HepG2 (cell line): ENCODE results near the gene ZFHX3. TPM values are rescaled to one million over a fixed set of nuclear protein-coding genes. Genes with fewer than 3 reads are reported as not detected.
A peak's percentile ranks its signal among the peaks of the same experiment; 100 is the strongest.

ENCODE experiments used
- ARNT ChIP-seq: fragments of 450-650 bp; IDR thresholded peaks from 2 replicates; pipeline ENCODE4 v1.6.1; 2017
- ARNTL ChIP-seq: sonication (generic); formaldehyde crosslinking; IDR thresholded peaks from 2 replicates; pipeline ENCODE4 v1.4.0; 2020; ENCODE audit warnings: mild to moderate bottlenecking, missing genetic modification reagents
- ATAD3A ChIP-seq: sonication (generic); formaldehyde crosslinking; IDR thresholded peaks from 2 replicates; pipeline ENCODE4 v1.4.0; 2020; ENCODE audit warnings: missing genetic modification reagents
- ATF1 ChIP-seq: IDR thresholded peaks from 2 replicates; pipeline ENCODE4 v1.6.1; 2016; ENCODE audit warnings: mild to moderate bottlenecking, control low read depth
- CHCHD3 ChIP-seq: sonication (generic); formaldehyde crosslinking; IDR thresholded peaks from 2 replicates; pipeline ENCODE4 v1.8.0; 2022; ENCODE audit warnings: mild to moderate bottlenecking, missing genetic modification reagents, moderate library complexity
- CREM ChIP-seq, 2 experiments: sonication (generic) in 1 of 2; formaldehyde crosslinking in 1 of 2; IDR thresholded peaks; 2 replicates each; pipeline versions ENCODE4 v1.4.0 to v1.6.1; 2016 to 2020; ENCODE audit warnings: antibody characterized with exemption in 1 of 2, mild to moderate bottlenecking in 1 of 2, missing genetic modification reagents in 1 of 2
- HCFC1 ChIP-seq: fragments of 150-350 bp; IDR thresholded peaks from 2 replicates; pipeline ENCODE4 v1.6.1; 2014; ENCODE audit warnings: low read depth, low read length
- KDM6A ChIP-seq: IDR thresholded peaks from 2 replicates; pipeline ENCODE4 v1.6.1; 2016; ENCODE audit warnings: low read depth
- KLF6 ChIP-seq: IDR thresholded peaks from 2 replicates; pipeline ENCODE4 v1.8.0; 2016; ENCODE audit warnings: missing biosample characterization, missing genetic modification reagents
- NR2F2 ChIP-seq: IDR thresholded peaks from 2 replicates; pipeline ENCODE4 v1.6.1; 2012; ENCODE audit warnings: low read depth, inconsistent platforms, borderline replicate concordance
- PCBP2 ChIP-seq: fragments of 200-400 bp; formaldehyde crosslinking; optimal IDR thresholded peaks from 2 replicates; pipeline ENCODE3; 2018; ENCODE audit warnings: low read length, low read depth; ENCODE audit not compliant: poor library complexity, severe bottlenecking
- RARA ChIP-seq: IDR thresholded peaks from 2 replicates; pipeline ENCODE4 v1.6.1; 2016; ENCODE audit warnings: missing genetic modification reagents, missing compliant biosample characterization
- RNF2 ChIP-seq: fragments of 450-650 bp; conservative IDR thresholded peaks from 2 replicates; pipeline ENCODE4 v1.6.1; 2016; ENCODE audit warnings: low read depth
- SNAI1 ChIP-seq: sonication (generic); formaldehyde crosslinking; IDR thresholded peaks from 2 replicates; pipeline ENCODE4 v1.5.0; 2020; ENCODE audit warnings: mild to moderate bottlenecking, missing genetic modification reagents, borderline replicate concordance
- THAP11 ChIP-seq: IDR thresholded peaks from 2 replicates; pipeline ENCODE4 v1.6.1; 2016; ENCODE audit warnings: missing biosample characterization, missing genetic modification reagents
- ZBTB42 ChIP-seq: sonication (generic); formaldehyde crosslinking; IDR thresholded peaks from 2 replicates; pipeline ENCODE4 v1.5.0; 2020; ENCODE audit warnings: mild to moderate bottlenecking, missing genetic modification reagents
- ZBTB7A ChIP-seq: sonication (generic); formaldehyde crosslinking; IDR thresholded peaks from 2 replicates; pipeline ENCODE4 v1.8.0; 2022; ENCODE audit warnings: mild to moderate bottlenecking, missing genetic modification reagents
- ZNF101 ChIP-seq: sonication (generic); formaldehyde crosslinking; IDR thresholded peaks from 2 replicates; pipeline ENCODE4 v1.4.0; 2020; ENCODE audit warnings: mild to moderate bottlenecking, low read depth, missing genetic modification reagents, borderline replicate concordance
- ZNF260 ChIP-seq: sonication (generic); formaldehyde crosslinking; IDR thresholded peaks from 2 replicates; pipeline ENCODE4 v1.4.0; 2020; ENCODE audit warnings: missing genetic modification reagents, low read depth, mild to moderate bottlenecking, borderline replicate concordance
- ZNF337 ChIP-seq: sonication (generic); formaldehyde crosslinking; IDR thresholded peaks from 2 replicates; pipeline ENCODE4 v1.5.1; 2020; ENCODE audit warnings: missing genetic modification reagents, low read depth, mild to moderate bottlenecking, borderline replicate concordance
- ZNF629 ChIP-seq: sonication (generic); formaldehyde crosslinking; conservative IDR thresholded peaks from 2 replicates; pipeline ENCODE4 v1.5.0; 2020; ENCODE audit warnings: missing genetic modification reagents
- ZNF660 ChIP-seq: sonication (generic); formaldehyde crosslinking; IDR thresholded peaks from 2 replicates; pipeline ENCODE4 v1.5.1; 2020; ENCODE audit warnings: mild to moderate bottlenecking, low read depth, missing genetic modification reagents, borderline replicate concordance
- ZNF761 ChIP-seq: sonication (generic); formaldehyde crosslinking; conservative IDR thresholded peaks from 2 replicates; pipeline ENCODE4 v1.4.0; 2020; ENCODE audit warnings: mild to moderate bottlenecking, missing genetic modification reagents
- ZNF781 ChIP-seq: sonication (generic); formaldehyde crosslinking; IDR thresholded peaks from 2 replicates; pipeline ENCODE4 v1.5.1; 2020; ENCODE audit warnings: borderline replicate concordance, mild to moderate bottlenecking, missing genetic modification reagents; ENCODE audit errors: not compliant biosample characterization
- ZZZ3 ChIP-seq: sonication (generic); formaldehyde crosslinking; IDR thresholded peaks from 2 replicates; pipeline ENCODE4 v1.4.0; 2020; ENCODE audit warnings: missing genetic modification reagents, mild to moderate bottlenecking, borderline replicate concordance
- polyA plus RNA-seq, 8 experiments: library from polyadenylated mRNA; depleted of rRNA in 3 of 8; stranded (reverse) in 7 of 8; unstranded in 1 of 8; fragments of >200 nt; fragmentation: Illumina TruSeq in 4 of 8; extraction: Trizol in 4 of 8; gene quantifications; 2 replicates each; pipeline versions ENCODE4 v1.2.1 to v1.2.3, GENCODE V29; 2011 to 2016; ENCODE audit warnings: low read depth in 4 of 8, missing spikeins in 1 of 8, mixed read lengths in 1 of 8; ENCODE audit not compliant: insufficient read depth in 1 of 8
- total RNA-seq, 5 experiments: library from RNA; depleted of rRNA; stranded (reverse); fragments of >200 nt; fragmentation: Illumina TruSeq; extraction: Trizol; gene quantifications; 2 replicates each; pipeline ENCODE4 v1.2.3, GENCODE V29; 2016; ENCODE audit warnings: low read depth in 1 of 5
- TF ChIP-seq, protein P1 (sequence below): fragments of 450-650 bp; IDR thresholded peaks from 2 replicates; pipeline ENCODE4 v1.6.1; 2017; ENCODE audit warnings: mild to moderate bottlenecking

The ZFHX3 gene
- total and polyA plus RNA-seq, 2 of the 13 experiments (the other 11 are each of a cell fraction or from before 2014, with no cell fraction given) = 5.0 to 6.0 TPM

DNA sequence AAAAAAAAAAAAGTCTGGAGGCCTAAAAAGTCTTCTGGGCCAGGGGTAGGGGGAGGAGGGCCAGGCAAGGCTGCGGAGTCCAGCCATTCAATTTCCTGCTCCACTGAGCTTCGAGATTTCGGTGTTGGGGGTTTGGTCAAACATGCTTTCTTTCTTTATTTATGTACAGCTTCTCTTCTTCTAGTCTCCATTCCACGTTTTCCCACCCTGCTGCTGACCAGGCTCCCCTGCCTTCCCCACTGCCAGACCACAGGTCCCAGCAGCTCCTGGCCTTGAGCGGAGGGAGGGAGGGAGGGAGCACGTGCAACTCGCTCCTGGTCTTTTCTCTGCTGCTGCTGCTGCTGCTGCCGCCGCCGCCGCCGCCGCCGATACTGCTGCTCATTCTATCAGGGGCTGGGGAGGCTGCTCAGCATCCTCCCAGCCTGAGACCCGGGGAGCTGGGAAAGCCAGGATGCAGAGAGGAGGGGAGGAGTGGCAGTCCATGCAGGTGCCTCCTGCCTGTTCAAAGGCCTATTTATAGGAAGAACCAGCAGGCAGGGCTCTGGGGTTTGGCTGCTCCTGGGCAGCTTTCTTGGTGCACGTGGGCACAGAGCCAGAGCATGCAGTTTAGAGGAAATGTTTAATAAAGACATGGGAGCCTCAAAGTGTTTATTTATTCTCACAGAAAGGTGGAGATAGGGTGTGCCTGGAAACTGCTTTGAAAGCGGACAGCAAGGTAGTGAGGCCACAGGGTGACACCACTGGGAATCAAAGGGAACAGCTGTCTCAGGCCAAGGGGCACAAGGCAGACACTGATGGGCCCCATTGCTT lies 23.4 kb upstream of the ZFHX3 start (continued):
- peak; percentile 39; the same call in 1 of the 2 replicates for TF ChIP-seq RARA (CRISPR knock-in tag)
- TF ChIP-seq RNF2 = no peak
- no peak for TF ChIP-seq ATF1
- TF ChIP-seq ZNF337 (CRISPR knock-in tag) = no peak
- no peak for TF ChIP-seq CHCHD3 (CRISPR knock-in tag)
- TF ChIP-seq ARNT = no peak
- TF ChIP-seq ARNTL (CRISPR knock-in tag) = no peak
- TF ChIP-seq CREM (IDR thresholded peaks at IDR 0.05) = no peak
- no peak for TF ChIP-seq CREM (CRISPR knock-in tag; IDR thresholded peaks at IDR 0.05)
- TF ChIP-seq ZNF761 (CRISPR knock-in tag) = no peak
- no peak for TF ChIP-seq ATAD3A
- TF ChIP-seq ZBTB42 = 0 out of 2 replicates have a peak, but pooled peaks have one; percentile 43
- 0 out of 2 replicates have a peak, but pooled peaks have one; percentile 33 for TF ChIP-seq THAP11 (CRISPR knock-in tag)
- TF ChIP-seq ZNF781 (CRISPR knock-in tag) = no peak
- TF ChIP-seq, protein P1, sequence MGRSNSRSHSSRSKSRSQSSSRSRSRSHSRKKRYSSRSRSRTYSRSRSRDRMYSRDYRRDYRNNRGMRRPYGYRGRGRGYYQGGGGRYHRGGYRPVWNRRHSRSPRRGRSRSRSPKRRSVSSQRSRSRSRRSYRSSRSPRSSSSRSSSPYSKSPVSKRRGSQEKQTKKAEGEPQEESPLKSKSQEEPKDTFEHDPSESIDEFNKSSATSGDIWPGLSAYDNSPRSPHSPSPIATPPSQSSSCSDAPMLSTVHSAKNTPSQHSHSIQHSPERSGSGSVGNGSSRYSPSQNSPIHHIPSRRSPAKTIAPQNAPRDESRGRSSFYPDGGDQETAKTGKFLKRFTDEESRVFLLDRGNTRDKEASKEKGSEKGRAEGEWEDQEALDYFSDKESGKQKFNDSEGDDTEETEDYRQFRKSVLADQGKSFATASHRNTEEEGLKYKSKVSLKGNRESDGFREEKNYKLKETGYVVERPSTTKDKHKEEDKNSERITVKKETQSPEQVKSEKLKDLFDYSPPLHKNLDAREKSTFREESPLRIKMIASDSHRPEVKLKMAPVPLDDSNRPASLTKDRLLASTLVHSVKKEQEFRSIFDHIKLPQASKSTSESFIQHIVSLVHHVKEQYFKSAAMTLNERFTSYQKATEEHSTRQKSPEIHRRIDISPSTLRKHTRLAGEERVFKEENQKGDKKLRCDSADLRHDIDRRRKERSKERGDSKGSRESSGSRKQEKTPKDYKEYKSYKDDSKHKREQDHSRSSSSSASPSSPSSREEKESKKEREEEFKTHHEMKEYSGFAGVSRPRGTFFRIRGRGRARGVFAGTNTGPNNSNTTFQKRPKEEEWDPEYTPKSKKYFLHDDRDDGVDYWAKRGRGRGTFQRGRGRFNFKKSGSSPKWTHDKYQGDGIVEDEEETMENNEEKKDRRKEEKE = no peak
- TF ChIP-seq SNAI1 (CRISPR knock-in tag) = no peak
- TF ChIP-seq PCBP2 = no peak
- no peak; the same call in 1 of the 2 replicates for TF ChIP-seq KDM6A (CRISPR knock-in tag)
- no peak for TF ChIP-seq ZNF660 (CRISPR knock-in tag)
- TF ChIP-seq HCFC1 = no peak
- 0 out of 2 replicates have a peak, but pooled peaks have one; percentile 8 for TF ChIP-seq NR2F2
- TF ChIP-seq ZNF629 (CRISPR knock-in tag) = no peak
- peak; percentile 68 for TF ChIP-seq KLF6 (CRISPR knock-in tag)
- TF ChIP-seq ZNF260 (CRISPR knock-in tag) = no peak
- no peak for TF ChIP-seq ZNF101 (CRISPR knock-in tag)
- TF ChIP-seq ZBTB7A (CRISPR knock-in tag) = no peak
- no peak for TF ChIP-seq ZZZ3 (CRISPR knock-in tag)
